NOMO-1 treated with DMSO at 0.1 percent for 48 hours (cell line): ENCODE results near the gene HEPH.
A peak's percentile ranks its signal among the peaks of the same experiment; 100 is the strongest.
"Not testable (repeated sequence)": the region's sequence is repeated elsewhere in the genome, so short reads cannot be mapped to it uniquely, and the experiment has no call there.

Experiments used
- DNase-seq: peaks from one replicate; lab custom pipeline; 2025; ENCODE audit not compliant: unreplicated experiment; lab: John Stamatoyannopoulos, UW

The HEPH gene, protein sequence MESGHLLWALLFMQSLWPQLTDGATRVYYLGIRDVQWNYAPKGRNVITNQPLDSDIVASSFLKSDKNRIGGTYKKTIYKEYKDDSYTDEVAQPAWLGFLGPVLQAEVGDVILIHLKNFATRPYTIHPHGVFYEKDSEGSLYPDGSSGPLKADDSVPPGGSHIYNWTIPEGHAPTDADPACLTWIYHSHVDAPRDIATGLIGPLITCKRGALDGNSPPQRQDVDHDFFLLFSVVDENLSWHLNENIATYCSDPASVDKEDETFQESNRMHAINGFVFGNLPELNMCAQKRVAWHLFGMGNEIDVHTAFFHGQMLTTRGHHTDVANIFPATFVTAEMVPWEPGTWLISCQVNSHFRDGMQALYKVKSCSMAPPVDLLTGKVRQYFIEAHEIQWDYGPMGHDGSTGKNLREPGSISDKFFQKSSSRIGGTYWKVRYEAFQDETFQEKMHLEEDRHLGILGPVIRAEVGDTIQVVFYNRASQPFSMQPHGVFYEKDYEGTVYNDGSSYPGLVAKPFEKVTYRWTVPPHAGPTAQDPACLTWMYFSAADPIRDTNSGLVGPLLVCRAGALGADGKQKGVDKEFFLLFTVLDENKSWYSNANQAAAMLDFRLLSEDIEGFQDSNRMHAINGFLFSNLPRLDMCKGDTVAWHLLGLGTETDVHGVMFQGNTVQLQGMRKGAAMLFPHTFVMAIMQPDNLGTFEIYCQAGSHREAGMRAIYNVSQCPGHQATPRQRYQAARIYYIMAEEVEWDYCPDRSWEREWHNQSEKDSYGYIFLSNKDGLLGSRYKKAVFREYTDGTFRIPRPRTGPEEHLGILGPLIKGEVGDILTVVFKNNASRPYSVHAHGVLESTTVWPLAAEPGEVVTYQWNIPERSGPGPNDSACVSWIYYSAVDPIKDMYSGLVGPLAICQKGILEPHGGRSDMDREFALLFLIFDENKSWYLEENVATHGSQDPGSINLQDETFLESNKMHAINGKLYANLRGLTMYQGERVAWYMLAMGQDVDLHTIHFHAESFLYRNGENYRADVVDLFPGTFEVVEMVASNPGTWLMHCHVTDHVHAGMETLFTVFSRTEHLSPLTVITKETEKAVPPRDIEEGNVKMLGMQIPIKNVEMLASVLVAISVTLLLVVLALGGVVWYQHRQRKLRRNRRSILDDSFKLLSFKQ

DNA sequence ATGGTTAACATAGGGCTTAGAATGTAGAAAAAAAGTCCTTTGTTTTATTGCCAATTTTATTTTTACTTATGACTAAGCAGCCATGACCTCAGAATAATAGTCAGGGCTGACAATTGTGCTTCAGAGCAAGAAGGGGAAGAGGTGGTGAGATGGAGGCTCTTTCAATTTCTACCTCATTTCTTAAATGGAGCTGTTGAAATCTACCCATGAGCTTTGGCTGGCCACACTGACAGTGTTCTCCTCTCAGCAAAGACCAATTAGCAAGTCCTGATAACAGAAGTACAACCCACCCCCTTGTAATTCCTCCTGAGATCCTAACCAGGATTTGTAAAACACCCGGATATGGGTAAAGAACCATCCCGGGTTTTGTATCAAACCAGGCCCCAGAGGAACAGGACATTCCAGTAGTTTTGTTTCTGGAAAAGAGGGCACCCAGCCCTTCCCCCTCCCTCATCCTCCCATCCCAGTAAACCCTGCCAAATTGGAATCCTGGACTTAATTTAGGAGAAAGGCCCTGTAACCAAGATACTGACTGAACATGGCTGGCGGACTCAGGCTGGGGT, at the start of gene HEPH:
HEPH (plus strand) TSS at position 399 of the 563 bp plus-strand sequence. CDS start 6,324 bp downstream, outside the sequence.
- DNase-seq = peak; percentile 6

DNA sequence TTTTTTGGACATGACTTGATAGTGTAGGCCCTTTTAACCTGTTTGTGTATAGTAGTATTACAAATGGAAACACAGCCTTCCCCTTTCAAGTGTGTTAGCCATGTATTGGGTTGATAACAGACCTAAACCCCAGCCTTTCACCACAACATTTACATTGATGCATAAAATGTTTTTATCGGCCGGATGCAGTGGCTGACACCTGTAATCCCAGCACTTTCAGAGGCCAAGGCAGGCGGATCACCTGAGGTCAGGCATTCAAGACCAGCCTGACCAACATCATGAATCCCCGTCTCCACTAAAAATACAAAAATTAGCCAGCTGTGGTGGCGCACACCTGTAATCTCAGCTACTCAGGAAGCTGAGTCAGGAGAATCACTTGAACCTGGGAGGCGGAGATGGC, 45.3 kb upstream of the HEPH start:
- DNase-seq = not testable (repeated sequence)

DNA sequence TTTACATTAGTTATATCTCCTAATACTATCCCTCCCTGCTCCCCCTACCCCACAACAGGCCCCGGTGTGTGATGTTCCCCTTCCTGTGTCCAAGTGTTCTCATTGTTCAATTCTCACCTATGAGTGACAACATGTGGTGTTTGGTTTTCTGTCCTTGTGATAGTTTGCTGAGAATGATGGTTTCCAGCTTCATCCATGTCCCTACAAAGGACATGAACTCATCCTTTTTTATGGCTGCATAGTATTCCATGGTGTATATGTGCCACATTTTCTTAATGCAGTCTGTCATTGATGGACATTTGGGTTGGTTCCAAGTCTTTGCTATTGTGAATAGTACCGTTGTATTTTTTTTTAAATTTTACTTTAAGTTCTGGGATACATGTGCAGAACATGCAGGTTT, 42.7 kb upstream of the HEPH start:
- not testable (repeated sequence) for DNase-seq

DNA sequence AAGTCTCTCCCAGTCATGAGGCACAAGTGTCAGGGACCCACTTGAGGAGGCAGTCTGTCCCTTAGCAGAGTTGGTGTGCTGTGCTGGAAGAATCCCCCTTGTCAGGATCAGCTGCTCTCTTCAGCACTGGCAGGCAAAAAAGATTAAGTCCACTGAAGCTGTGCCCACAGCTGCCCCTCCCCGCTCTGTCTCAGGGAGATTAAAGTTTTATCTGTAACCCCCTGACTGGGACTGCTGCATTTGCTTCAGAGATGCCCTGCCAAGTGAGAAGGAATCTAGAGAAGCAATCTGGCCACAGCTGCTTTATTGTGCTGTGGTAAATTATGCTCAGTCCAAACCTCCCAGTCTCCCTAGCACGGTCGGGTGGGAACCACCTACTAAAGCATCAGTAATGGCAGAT, 37.4 kb upstream of the HEPH start:
- DNase-seq = no peak

DNA sequence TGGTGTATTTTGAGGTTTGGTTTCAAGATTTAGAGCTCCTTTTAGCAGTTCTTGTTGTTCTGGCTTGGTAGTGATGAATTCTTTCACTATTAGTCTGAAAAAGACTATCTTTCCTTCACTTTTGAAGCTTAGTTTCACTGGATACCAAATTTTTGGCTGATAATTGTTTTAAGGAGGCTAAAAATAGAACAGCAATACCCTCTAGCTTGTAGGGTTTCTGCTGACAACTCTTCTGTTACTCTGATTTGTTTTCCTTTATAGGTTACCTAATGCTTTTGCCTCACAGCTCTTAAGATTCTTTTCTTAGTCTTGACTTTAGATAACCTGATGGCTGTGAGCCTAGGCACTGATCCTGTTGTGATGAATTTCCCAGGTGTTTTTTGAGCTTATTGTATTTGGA, 33.6 kb upstream of the HEPH start:
- no peak for DNase-seq

DNA sequence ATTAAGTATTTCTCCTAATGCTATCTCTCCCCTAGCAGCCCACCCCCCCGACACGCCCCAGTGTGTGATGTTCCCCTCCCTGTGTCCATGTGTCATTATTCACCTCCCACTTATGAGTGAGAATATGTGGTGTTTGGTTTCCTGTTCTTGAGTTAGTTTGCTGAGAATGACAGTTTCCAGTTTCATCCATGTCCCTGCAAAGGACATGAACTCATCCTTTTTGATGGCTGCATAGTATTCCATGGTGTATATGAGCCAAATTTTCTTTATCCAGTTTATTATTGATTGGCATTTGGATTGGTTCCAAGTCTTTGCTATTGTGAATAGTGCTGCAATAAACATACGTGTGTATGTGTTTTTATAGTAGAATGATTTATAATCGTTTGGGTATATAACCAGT, 28.8 kb upstream of the HEPH start:
- not testable (repeated sequence) for DNase-seq

DNA sequence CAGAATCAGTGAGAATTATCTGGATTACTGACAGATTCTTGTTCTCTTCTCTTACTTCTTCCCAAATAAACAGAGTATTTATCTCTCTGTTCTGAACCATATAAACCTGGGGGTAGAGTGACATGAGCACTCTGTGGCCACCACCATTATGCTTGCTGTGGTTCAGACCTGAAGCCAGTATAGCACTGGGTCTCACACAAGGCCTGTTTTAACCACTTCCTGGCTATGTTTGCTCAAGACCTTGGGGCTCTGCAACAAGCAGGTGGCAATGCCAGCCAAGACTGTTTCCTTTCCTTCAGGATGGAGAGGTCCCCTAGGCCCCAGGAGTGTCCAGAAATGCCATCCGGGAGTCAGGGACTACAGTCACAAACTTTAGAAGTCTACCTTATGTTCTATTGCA, 21.7 kb upstream of the HEPH start:
- no peak for DNase-seq

DNA sequence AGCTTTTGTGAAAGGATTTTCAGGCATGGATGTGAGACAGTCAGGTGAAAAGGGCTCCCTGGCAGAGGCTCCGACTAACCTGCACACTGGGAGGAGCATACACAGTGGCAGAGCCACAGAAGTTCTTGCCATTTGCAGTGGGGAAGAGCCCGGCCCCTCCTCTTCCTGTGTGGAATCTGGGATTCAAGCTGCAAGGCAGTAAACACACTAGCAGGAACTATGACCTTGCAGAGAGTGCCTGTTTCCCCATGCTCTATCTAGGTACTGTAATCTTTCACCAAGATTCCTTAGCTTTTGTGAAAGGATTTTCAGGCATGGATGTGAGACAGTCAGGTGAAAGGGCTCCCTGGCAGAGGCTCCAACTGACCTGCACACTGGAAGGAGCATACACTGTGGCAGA, 19.8 kb upstream of the HEPH start:
- DNase-seq = no peak

DNA sequence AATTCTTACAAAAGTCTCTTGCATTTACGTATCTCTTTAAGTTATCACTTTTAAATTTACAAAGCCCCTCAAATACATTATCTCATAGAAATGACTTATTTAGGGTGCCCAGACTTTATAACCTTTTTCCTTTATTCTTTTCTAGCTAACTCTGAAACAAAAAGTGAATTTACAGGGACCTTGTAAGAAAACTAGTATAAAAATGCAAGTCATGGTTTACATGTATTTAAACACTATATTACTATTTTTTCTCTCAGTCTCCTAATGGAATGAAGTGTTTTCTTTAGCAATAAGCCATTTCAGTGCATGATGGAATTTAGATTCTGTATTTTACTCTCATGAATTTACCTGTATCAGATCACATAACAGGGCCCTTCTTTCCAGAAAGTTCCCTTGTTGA, 14.5 kb upstream of the HEPH start:
- no peak for DNase-seq

DNA sequence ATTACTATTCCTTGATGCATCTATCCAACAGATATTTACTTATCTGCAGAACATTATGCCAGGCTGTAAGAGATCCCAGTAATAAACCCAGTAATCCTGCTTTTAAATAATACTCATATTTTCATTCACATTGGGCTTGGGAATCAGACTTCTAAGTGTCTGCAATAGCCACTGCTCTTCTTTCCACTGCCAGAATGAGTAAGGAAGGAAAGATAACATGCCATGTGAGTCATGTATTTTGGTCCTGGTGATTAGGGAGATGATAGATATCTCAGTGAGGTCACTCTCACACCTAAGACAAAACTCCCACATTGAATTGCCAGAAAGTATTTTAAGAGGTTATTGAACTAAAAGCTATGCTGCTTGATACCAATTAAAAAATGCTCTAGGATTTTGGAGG, 13.9 kb upstream of the HEPH start:
- no peak for DNase-seq

DNA sequence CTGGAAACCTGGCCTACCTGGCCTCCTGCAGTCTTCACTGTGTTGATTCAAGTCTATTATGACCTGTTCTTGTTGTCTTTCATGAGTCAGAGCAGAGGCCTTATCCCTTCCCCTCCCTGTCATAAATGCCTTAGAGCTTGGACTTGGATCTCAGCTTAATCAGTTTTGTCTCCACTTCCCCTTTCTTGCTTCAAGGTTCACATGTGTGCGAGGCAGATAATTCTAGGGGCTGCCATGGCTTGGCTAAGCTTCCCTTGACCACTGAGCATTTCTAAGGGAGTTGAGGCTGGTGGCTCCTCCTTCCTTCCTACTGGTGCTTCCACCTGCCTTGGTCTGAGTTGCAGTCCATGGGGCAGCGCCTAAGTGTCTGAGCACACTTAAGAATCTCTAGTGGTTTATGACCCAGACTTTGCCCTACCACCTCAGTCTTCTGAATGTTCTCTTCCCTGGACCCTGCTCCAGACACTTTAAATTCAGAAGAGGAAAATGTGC, 1.7 kb upstream of the HEPH start:
- peak; percentile 62 for DNase-seq

DNA sequence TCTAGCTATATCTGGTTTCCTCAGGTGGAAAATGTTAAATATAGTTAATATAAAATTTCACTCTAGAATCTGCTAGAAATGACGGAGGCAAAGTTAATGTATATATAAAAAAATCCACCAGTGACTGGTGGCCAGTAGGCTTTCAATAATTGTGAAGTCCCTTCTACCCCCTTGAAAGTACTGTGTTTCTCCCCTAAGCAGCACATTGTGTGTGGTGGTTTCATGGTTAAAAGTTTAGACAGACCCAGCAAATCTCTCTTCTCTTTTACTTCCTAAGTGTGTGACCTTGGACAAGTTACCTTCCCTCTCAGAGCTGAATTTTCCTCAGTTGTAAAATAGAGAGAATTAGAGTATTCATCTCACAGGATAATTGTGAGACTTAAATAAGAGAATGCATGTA, 600 bp upstream of the HEPH start:
- DNase-seq = no peak

DNA sequence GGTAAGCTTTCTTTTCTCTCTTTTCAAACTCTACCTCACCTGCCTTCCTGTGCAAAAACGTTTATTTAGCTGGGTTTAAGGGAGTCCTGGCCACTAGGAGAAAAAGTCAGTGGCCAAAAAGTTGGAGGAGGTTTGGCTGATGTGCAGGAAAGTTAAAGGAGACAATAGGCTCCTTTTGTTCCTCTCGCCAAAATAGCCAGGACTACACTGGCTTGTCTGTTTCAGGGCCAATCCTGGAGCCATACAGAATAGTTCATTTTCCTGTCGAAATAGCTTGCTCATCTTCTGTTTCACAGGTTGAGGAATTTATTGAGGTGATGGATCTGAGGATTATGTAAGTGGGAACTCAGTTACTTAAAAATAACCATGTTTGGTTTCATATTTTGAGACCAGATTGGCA, 423 bp downstream of the HEPH start:
- DNase-seq = no peak

DNA sequence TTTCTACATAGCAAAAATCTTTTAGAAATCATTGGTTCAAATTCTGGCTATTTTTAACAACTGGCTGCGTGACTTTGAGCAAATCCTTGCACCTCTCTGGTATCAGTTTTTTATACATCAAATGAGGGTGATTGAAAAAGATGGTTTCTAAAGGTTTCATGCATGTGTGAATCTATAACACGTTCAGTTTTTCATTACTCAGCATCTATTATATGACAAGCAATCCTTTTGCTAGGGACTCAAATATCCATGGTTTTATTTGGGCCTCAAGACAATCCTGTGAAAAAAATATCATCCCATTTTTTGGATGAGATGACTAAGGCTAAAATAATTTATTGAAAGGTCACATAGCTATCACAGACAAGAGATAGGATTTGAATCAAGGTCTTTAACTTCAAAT, 884 bp downstream of the HEPH start:
- no peak for DNase-seq

DNA sequence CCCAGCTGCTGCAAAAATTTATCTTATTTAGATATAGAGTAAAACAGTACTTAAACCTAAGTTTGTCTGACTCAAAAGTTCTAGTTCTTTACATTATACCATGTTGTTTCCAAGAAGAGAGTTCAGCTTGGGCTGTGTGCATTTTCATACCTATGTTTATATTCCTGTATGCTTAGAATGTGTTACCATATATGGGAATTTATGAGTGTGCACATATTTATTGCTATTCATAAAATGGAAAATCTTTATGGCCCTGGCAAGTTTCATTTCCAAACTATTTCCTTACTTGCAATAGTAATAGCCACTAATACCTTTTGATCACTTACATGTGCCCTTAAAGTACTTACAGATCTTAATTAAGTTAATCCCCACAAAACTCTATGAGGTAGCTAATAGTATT, 2.6 kb downstream of the HEPH start:
- no peak for DNase-seq

DNA sequence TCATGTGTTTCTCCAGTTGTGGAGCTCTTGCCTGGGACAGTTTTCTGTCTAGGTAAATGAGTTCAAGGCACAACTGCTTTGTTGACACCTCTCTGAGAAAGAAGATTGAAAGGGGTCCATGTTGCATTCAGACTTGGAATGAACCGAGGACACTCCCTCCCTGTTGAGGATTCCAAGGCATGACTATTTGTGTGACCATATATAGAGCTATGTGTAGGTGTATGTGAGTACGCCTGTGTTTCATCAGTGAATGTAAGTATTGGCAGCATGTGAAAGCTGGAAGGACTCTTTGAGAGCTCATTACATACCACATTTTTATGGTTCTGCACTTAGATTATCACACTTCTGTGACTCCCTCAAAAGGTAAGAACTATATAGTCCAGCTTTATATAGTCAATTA, 3.4 kb downstream of the HEPH start:
- DNase-seq = no peak

DNA sequence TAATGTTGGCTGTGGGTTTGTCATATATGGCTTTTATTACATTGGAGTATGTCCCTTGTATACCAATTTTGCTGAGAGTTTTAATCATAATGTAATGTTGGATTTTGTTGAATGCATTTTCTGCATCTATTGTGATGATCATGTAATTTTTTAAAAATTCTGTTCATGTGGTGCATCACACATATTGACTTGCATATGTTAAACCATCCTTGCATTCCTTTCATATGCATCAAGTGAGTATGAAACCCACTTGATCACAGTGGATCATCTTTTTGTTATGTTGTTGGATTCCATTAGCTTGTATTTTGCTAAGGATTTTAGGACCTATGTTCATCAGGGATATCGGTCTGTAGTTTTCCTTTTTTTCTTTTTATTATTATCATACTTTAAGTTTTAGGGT, 12.1 kb downstream of the HEPH start:
- DNase-seq = no peak

DNA sequence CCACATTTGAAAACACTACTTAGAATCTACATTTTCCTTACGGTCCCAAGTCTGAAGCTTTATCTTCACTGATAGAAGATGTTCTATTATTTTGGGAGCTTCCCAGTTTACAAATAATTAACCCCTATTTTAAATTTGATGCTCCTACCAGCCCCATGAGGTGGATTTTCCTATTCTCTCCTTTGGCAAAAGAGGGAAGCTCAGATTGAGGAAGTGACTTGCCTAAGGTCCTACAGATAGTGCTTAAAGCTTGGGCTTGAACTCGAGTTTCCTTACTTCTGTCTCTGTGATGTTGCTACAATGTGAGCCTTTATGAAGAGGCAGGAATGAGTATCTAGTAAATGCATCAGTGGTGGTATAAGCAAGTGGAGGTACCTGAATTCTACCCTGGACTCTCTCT, 27.5 kb downstream of the HEPH start:
- no peak for DNase-seq

DNA sequence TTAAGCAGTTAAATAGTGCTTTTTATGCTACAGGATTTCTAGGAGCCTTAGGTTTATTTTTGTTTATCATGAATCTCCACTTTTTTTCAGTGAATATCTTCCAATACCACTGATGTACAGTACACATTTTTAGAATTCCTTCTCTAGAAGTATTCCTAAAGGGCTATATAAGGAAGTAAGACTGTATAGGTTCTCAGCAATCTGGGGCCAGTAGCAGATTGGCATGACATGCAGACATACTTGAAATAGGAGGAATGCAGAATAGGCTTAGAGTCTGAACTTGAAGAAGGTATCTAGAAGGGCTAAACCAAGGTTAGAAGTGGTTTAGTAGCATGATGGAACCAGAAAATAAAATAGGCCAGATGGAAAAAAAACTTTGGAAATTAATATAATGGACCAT, 29.8 kb downstream of the HEPH start:
- DNase-seq = no peak

DNA sequence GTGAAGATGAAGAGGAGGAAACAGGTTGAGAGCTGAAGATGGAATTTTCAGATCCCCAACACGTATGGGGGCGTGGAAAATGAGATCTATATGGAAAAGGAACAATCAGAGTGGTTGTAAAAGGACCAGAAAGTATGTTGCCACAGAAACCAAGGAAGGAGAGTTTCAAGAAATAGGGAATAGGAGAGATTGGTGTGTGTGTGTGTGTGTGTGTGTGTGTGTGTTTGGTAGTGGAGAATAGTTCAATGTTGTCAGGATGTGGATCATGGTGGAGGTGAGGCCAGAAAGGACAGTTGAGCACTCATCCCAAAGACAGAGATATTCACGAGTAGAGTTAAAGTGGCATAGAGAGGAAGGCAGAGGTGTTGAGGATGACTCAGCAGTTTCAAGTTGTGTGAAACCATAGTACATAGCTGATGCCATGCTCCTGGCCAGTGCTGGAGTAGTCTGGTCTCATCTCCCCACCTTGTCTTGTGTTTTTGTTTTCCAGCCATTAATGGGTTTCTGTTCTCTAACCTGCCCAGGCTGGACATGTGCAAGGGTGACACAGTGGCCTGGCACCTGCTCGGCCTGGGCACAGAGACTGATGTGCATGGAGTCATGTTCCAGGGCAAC, 36.1 kb downstream of the HEPH start:
- no peak for DNase-seq
